SK-N-SH (cell line): ENCODE data around the gene APBB2. TPM values are rescaled to one million over a fixed set of nuclear protein-coding genes. Genes with fewer than 3 reads are reported as not detected.

Source experiments
- CTCF ChIA-PET: fragments of 300-600, 350-600 bp; formaldehyde crosslinking; extraction: SDS; loops from one replicate; lab custom pipeline; 2021; lab: Yijun Ruan, JAX
- POLR2A ChIA-PET: fragments of 350-600 bp; sonication (Branson Sonifier 250); formaldehyde crosslinking; extraction: SDS; loops from one replicate; lab custom pipeline; 2020; ENCODE audit warnings: antibody characterized with exemption, inconsistent platforms; lab: Yijun Ruan, JAX
- DNase-seq: peaks from one replicate; pipeline ENCODE4 v3.0.0; 2012
- H2AFZ ChIP-seq: fragments of 200-600 bp; sonication (generic); 2 replicates; pipeline ENCODE4 v1.8.1; 2016; ENCODE audit warnings: antibody characterized with exemption, mild to moderate bottlenecking, low read depth
- H3F3A ChIP-seq: fragments of 200-600 bp; sonication (generic); replicated peaks from 2 replicates; pipeline ENCODE3; 2016; ENCODE audit warnings: antibody characterized with exemption, mild to moderate bottlenecking; ENCODE audit not compliant: insufficient read depth
- H3K27ac ChIP-seq, 2 experiments: fragments of 200-500 bp in 1 of 2; fragments of 200-600 bp in 1 of 2; sonication (Bioruptor generic) in 1 of 2; sonication (generic), shearing (Covaris generic) in 1 of 2; 2 replicates each; pipeline versions ENCODE4 v1.5.1 to v1.6.1; 2014 to 2016; ENCODE audit warnings: low read depth in 2 of 2, inconsistent platforms in 1 of 2, low read length in 1 of 2, mild to moderate bottlenecking in 1 of 2, mixed read lengths in 1 of 2
- H3K27me3 ChIP-seq: fragments of 200-600 bp; sonication (generic), shearing (Covaris generic); 2 replicates; pipeline ENCODE4 v1.6.1; 2016; ENCODE audit warnings: mixed run types; ENCODE audit not compliant: insufficient read depth
- H3K36me3 ChIP-seq, 2 experiments: fragments of 200-500 bp in 1 of 2; fragments of 200-600 bp in 1 of 2; sonication (Bioruptor generic) in 1 of 2; sonication (generic) in 1 of 2; replicated peaks in 1 of 2; 2 replicates each; pipeline versions ENCODE3 to v1.5.1; 2014 to 2016; ENCODE audit warnings: low read length in 1 of 2, mild to moderate bottlenecking in 1 of 2; ENCODE audit not compliant: insufficient read depth in 2 of 2, control insufficient read depth in 1 of 2
- H3K4me1 ChIP-seq, 2 experiments: fragments of 200-500 bp in 1 of 2; fragments of 200-600 bp in 1 of 2; sonication (Bioruptor generic) in 1 of 2; sonication (generic), shearing (Covaris generic) in 1 of 2; 2 replicates each; pipeline versions ENCODE4 v1.5.1 to v1.6.1; 2014 to 2016; ENCODE audit warnings: low read depth in 1 of 2, low read length in 1 of 2, mixed run types in 1 of 2; ENCODE audit not compliant: insufficient read depth in 2 of 2, control insufficient read depth in 1 of 2
- H3K4me2 ChIP-seq: fragments of 200-600 bp; sonication (generic), shearing (Covaris generic); 2 replicates; pipeline ENCODE4 v1.6.1; 2017; ENCODE audit warnings: mixed run types
- H3K4me3 ChIP-seq, 2 experiments: fragments of 200-500 bp in 1 of 2; fragments of 200-600 bp in 1 of 2; sonication (Bioruptor generic) in 1 of 2; sonication (generic), shearing (Covaris generic) in 1 of 2; 2 replicates each; pipeline versions ENCODE4 v1.5.1 to v1.8.1; 2014 to 2016; ENCODE audit warnings: low read depth in 2 of 2, inconsistent platforms in 1 of 2, low read length in 1 of 2, mild to moderate bottlenecking in 1 of 2, mixed read lengths in 1 of 2, moderate library complexity in 1 of 2
- H3K79me2 ChIP-seq: fragments of 200-600 bp; sonication (generic); 2 replicates; pipeline ENCODE4 v1.8.1; 2017; ENCODE audit warnings: mild to moderate bottlenecking; ENCODE audit not compliant: insufficient read depth
- H3K9ac ChIP-seq: fragments of 200-600 bp; sonication (generic); 2 replicates; pipeline ENCODE4 v1.6.1; 2017; ENCODE audit warnings: mixed run types
- H3K9me2 ChIP-seq: fragments of 200-600 bp; sonication (generic); 2 replicates; pipeline ENCODE4 v1.6.1; 2017; ENCODE audit warnings: mixed run types
- H3K9me3 ChIP-seq: fragments of 200-600 bp; sonication (generic); 2 replicates; pipeline ENCODE4 v1.6.1; 2017; ENCODE audit warnings: mixed run types, mild to moderate bottlenecking, moderate library complexity
- H4K20me1 ChIP-seq: fragments of 200-600 bp; sonication (generic); 2 replicates; pipeline ENCODE4 v1.6.1; 2017; ENCODE audit warnings: mild to moderate bottlenecking, mixed run types; ENCODE audit not compliant: insufficient read depth
- ELF1 ChIP-seq: IDR thresholded peaks from 2 replicates; pipeline ENCODE4 v1.4.0; 2012
- FOSL2 ChIP-seq: IDR thresholded peaks from 2 replicates; pipeline ENCODE4 v1.4.0; 2012; ENCODE audit warnings: low read depth, mild to moderate bottlenecking, moderate library complexity, borderline replicate concordance
- FOXM1 ChIP-seq: IDR thresholded peaks from 2 replicates; pipeline ENCODE4 v1.4.0; 2012; ENCODE audit warnings: low read depth, mild to moderate bottlenecking
- GABPA ChIP-seq: IDR thresholded peaks from 2 replicates; pipeline ENCODE4 v1.4.0; 2012; ENCODE audit warnings: low read depth, mild to moderate bottlenecking
- IRF3 ChIP-seq: fragments of 150-350 bp; IDR thresholded peaks from 2 replicates; pipeline ENCODE4 v1.6.1; 2016; ENCODE audit warnings: mild to moderate bottlenecking, low read depth, low read length
- JUND ChIP-seq: IDR thresholded peaks from 2 replicates; pipeline ENCODE4 v1.4.0; 2012
- MEF2A ChIP-seq: IDR thresholded peaks from 2 replicates; pipeline ENCODE4 v1.4.0; 2012; ENCODE audit warnings: low read depth, borderline replicate concordance
- NFIC ChIP-seq: IDR thresholded peaks from 2 replicates; pipeline ENCODE4 v1.4.0; 2012; ENCODE audit warnings: borderline replicate concordance
- NRF1 ChIP-seq: IDR thresholded peaks from 2 replicates; pipeline ENCODE4 v1.6.1; 2012; ENCODE audit warnings: low read depth, mild to moderate bottlenecking, low read length
- POLR2AphosphoS5 ChIP-seq: IDR thresholded peaks from 2 replicates; pipeline ENCODE4 v1.6.1; 2012; ENCODE audit warnings: low read depth, low read length
- RAD21 ChIP-seq: IDR thresholded peaks from 2 replicates; pipeline ENCODE4 v1.6.1; 2012; ENCODE audit warnings: mild to moderate bottlenecking, low read length
- RCOR1 ChIP-seq: fragments of 150-350 bp; IDR thresholded peaks from 2 replicates; pipeline ENCODE4 v1.6.1; 2017; ENCODE audit warnings: antibody characterized with exemption, low read length
- RFX5 ChIP-seq: IDR thresholded peaks from 2 replicates; pipeline ENCODE4 v1.6.1; 2012; ENCODE audit warnings: mild to moderate bottlenecking, improper control_type of control experiment, low read length
- RXRA ChIP-seq: IDR thresholded peaks from 2 replicates; pipeline ENCODE4 v1.4.0; 2012; ENCODE audit warnings: low read depth, mild to moderate bottlenecking, borderline replicate concordance
- SIN3A ChIP-seq: IDR thresholded peaks from 2 replicates; pipeline ENCODE4 v1.6.1; 2012; ENCODE audit warnings: low read depth, mild to moderate bottlenecking, low read length, moderate library complexity, borderline replicate concordance
- SMC3 ChIP-seq: IDR thresholded peaks from 2 replicates; pipeline ENCODE4 v1.6.1; 2012; ENCODE audit warnings: low read depth, low read length, improper control_type of control experiment
- TEAD4 ChIP-seq: IDR thresholded peaks from 2 replicates; pipeline ENCODE4 v1.4.0; 2012; ENCODE audit warnings: mild to moderate bottlenecking, borderline replicate concordance; ENCODE audit not compliant: insufficient read depth
- USF2 ChIP-seq: fragments of 150-350 bp; IDR thresholded peaks from 2 replicates; pipeline ENCODE4 v1.6.1; 2017; ENCODE audit warnings: antibody characterized with exemption, low read length, low read depth, borderline replicate concordance
- YY1 ChIP-seq: IDR thresholded peaks from 2 replicates; pipeline ENCODE4 v1.4.0; 2012; ENCODE audit warnings: low read depth, mild to moderate bottlenecking
- WGBS: methylation state at CpG from one replicate; pipeline ENCODE4 v1.1.6; 2017; ENCODE audit warnings: low lambda C conversion rate; 5-methylcytosine and 5-hydroxymethylcytosine counted together
- polyA plus RNA-seq, 3 experiments: library from polyadenylated mRNA; depleted of rRNA; stranded (reverse); fragments of >200 nt; gene quantifications; 2 replicates each; pipeline ENCODE4 v1.2.3, GENCODE V29; 2012
- TF ChIP-seq, protein P1 (sequence below): fragments of 200-600 bp; sonication (generic); IDR thresholded peaks from 2 replicates; pipeline ENCODE4 v1.6.1; 2017; ENCODE audit warnings: antibody characterized with exemption, mild to moderate bottlenecking, moderate library complexity

The APBB2 gene
- polyA plus RNA-seq, 1 of the 3 experiments (the other 2 are of a cell fraction): 49.8 TPM

- H3K9ac ChIP-seq: no peak overlapping the region
- no peak for DNase-seq
- no peaks in the 10 kb centered on the region for H3K79me2 ChIP-seq
- H3K4me1 ChIP-seq: no peaks in the 10 kb centered on the region
- H3K9me2 ChIP-seq: no peaks in the 10 kb centered on the region
- H4K20me1 ChIP-seq: no peaks in the 10 kb centered on the region
- ChIA-PET POLR2A (no interaction called here), CTCF (no interaction called here)
- no peak overlapping the region for H2AFZ ChIP-seq
- no peak overlapping the region for H3K4me2 ChIP-seq
- TF ChIP-seq NFIC: no peak
- TF ChIP-seq ELF1: no peak
- TF ChIP-seq POLR2AphosphoS5: no peak
- no peak overlapping the region for H3K27ac ChIP-seq
- H3K27me3 ChIP-seq: no peaks in the 10 kb centered on the region
- H3F3A ChIP-seq: no peaks in the 10 kb centered on the region
- 91% methylated on average over 12 of the region's 12 CpGs for WGBS
- no peak overlapping the region for H3K4me3 ChIP-seq
- H3K36me3 ChIP-seq: no peaks in the 10 kb centered on the region
- no peaks in the 10 kb centered on the region for H3K9me3 ChIP-seq
Measured at GRCh38 chr4:40785727-40786126, 428.6 kb downstream of the APBB2 start.

DNA sequence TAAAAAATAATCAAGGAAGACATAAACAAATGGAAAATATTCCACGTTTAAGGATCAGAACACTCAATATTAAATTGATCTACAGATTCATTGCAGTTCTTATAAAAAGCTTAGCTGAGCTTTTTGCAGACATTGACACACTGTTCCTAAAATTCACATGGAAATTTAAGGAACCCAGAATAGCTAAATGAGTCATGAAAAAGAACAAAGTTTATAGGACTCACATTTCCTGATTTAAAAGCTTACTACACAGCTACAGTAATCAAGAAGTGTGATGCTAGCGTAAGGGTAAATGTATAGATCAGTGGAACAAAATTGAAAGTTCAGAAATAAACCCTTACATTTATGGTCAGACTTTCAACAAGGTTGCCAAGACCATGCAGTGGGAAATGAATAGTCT lies 431.5 kb downstream of the APBB2 start:
- Histone ChIP-seq H3K9ac (no peak overlapping the region), H3F3A (no peaks in the 10 kb centered on the region), H3K27ac (no peak overlapping the region), H3K27me3 (no peaks in the 10 kb centered on the region), H3K36me3 (no peaks in the 10 kb centered on the region), H4K20me1 (no peaks in the 10 kb centered on the region), H3K4me2 (no peak overlapping the region), H3K9me2 (no peaks in the 10 kb centered on the region), H3K9me3 (no peaks in the 10 kb centered on the region), H3K4me3 (no peak overlapping the region), H3K79me2 (no peaks in the 10 kb centered on the region), H3K4me1 (no peaks in the 10 kb centered on the region), H2AFZ (no peak overlapping the region)
- TF ChIP-seq SIN3A (no peak), RFX5 (no peak), NRF1 (no peak), IRF3 (no peak), ELF1 (no peak), USF2 (no peak)
- 90% methylated on average over 2 of the region's 2 CpGs for WGBS
- ChIA-PET CTCF (no interaction called here), POLR2A (no interaction called here)
- DNase-seq: no peak

- ChIA-PET CTCF (no interaction called here), POLR2A (no interaction called here)
- no peaks in the 10 kb centered on the region for H3K36me3 ChIP-seq
- no peaks in the 10 kb centered on the region for H3F3A ChIP-seq
- no peak overlapping the region for H2AFZ ChIP-seq
- no peak overlapping the region for H3K27ac ChIP-seq
- H3K9me3 ChIP-seq: no peaks in the 10 kb centered on the region
- DNase-seq: no peak
- no peaks in the 10 kb centered on the region for H3K27me3 ChIP-seq
- no peaks in the 10 kb centered on the region for H3K4me1 ChIP-seq
- no peaks in the 10 kb centered on the region for H3K79me2 ChIP-seq
- no peak overlapping the region for H3K9ac ChIP-seq
- H3K4me3 ChIP-seq: no peak overlapping the region
- H3K4me2 ChIP-seq: no peak overlapping the region
- no peaks in the 10 kb centered on the region for H3K9me2 ChIP-seq
- H4K20me1 ChIP-seq: no peaks in the 10 kb centered on the region
- WGBS: 71% methylated on average over 1 of the region's 1 CpG
- TF ChIP-seq RXRA (no peak), YY1 (no peak), POLR2AphosphoS5 (no peak), FOSL2 (no peak), FOXM1 (no peak), RCOR1 (no peak), MEF2A (no peak), SMC3 (no peak), GABPA (no peak), JUND (no peak), RAD21 (no peak), TEAD4 (no peak)
- TF ChIP-seq, protein P1, sequence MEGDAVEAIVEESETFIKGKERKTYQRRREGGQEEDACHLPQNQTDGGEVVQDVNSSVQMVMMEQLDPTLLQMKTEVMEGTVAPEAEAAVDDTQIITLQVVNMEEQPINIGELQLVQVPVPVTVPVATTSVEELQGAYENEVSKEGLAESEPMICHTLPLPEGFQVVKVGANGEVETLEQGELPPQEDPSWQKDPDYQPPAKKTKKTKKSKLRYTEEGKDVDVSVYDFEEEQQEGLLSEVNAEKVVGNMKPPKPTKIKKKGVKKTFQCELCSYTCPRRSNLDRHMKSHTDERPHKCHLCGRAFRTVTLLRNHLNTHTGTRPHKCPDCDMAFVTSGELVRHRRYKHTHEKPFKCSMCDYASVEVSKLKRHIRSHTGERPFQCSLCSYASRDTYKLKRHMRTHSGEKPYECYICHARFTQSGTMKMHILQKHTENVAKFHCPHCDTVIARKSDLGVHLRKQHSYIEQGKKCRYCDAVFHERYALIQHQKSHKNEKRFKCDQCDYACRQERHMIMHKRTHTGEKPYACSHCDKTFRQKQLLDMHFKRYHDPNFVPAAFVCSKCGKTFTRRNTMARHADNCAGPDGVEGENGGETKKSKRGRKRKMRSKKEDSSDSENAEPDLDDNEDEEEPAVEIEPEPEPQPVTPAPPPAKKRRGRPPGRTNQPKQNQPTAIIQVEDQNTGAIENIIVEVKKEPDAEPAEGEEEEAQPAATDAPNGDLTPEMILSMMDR: no peak
Measured at GRCh38 chr4:40778090-40778489, 436.3 kb downstream of the APBB2 start.
